Mesenchymal stem cell (in vitro differentiated cells and primary cell): ENCODE measurements around the gene RMND1.
A peak's percentile ranks its signal among the peaks of the same experiment; 100 is the strongest.
"Not testable (repeated sequence)": the region's sequence is repeated elsewhere in the genome, so short reads cannot be mapped to it uniquely, and the experiment has no call there.

Experiments used
- DNase-seq: peaks from one replicate; pipeline ENCODE4 v3.0.0-alpha.2; 2013
- H2AFZ ChIP-seq: one replicate; pipeline ENCODE4 v1.6.1; 2013; ENCODE audit warnings: low read depth, mild to moderate bottlenecking, control low read depth, inconsistent platforms, low read length, moderate library complexity
- H2AK5ac ChIP-seq: 2 replicates; pipeline ENCODE4 v1.6.1; 2013; ENCODE audit warnings: low read length, moderate library complexity, mild to moderate bottlenecking, inconsistent platforms; ENCODE audit not compliant: severe bottlenecking
- H2BK120ac ChIP-seq: one replicate; pipeline ENCODE4 v1.6.1; 2013; ENCODE audit warnings: low read depth, mild to moderate bottlenecking, inconsistent platforms, low read length, moderate library complexity
- H2BK12ac ChIP-seq, 2 experiments: one replicate each; pipeline ENCODE4 v1.6.1; 2013; ENCODE audit warnings: inconsistent platforms in 2 of 2, low read length in 2 of 2, mild to moderate bottlenecking in 2 of 2, moderate library complexity in 2 of 2, control low read depth in 1 of 2
- H2BK15ac ChIP-seq: one replicate; pipeline ENCODE4 v1.6.1; 2013; ENCODE audit warnings: mild to moderate bottlenecking, low read depth, inconsistent platforms; ENCODE audit not compliant: poor library complexity, severe bottlenecking
- H2BK5ac ChIP-seq: 2 replicates; pipeline ENCODE4 v1.6.1; 2013; ENCODE audit warnings: low read depth, mild to moderate bottlenecking, low read length, control low read depth, inconsistent platforms; ENCODE audit not compliant: poor library complexity, severe bottlenecking
- H3K14ac ChIP-seq, 2 experiments: one replicate each; pipeline ENCODE4 v1.6.1; 2013; ENCODE audit warnings: inconsistent platforms in 2 of 2, low read length in 2 of 2, control low read depth in 1 of 2, mild to moderate bottlenecking in 1 of 2, moderate library complexity in 1 of 2
- H3K18ac ChIP-seq, 2 experiments: one replicate each; pipeline ENCODE4 v1.6.1; 2013; ENCODE audit warnings: inconsistent platforms in 2 of 2, low read length in 2 of 2, control low read depth in 1 of 2, low read depth in 1 of 2, mild to moderate bottlenecking in 1 of 2
- H3K23ac ChIP-seq, 2 experiments: one replicate each; pipeline ENCODE4 v1.6.1; 2013; ENCODE audit warnings: inconsistent platforms in 2 of 2, low read length in 2 of 2, mild to moderate bottlenecking in 2 of 2, moderate library complexity in 2 of 2, control low read depth in 1 of 2
- H3K27ac ChIP-seq: 2 replicates; pipeline ENCODE4 v1.5.1; 2013; ENCODE audit warnings: mild to moderate bottlenecking, moderate library complexity, low read length, control low read depth, inconsistent platforms; ENCODE audit not compliant: poor library complexity, severe bottlenecking
- H3K27me3 ChIP-seq, 2 experiments: 2 replicates each; pipeline versions ENCODE4 v1.6.1 to v1.7.0; 2013; ENCODE audit warnings: low read length in 2 of 2, mild to moderate bottlenecking in 2 of 2, moderate library complexity in 2 of 2, control low read depth in 1 of 2, inconsistent platforms in 1 of 2; ENCODE audit not compliant: control insufficient read depth in 1 of 2, insufficient read depth in 1 of 2
- H3K36me3 ChIP-seq, 2 experiments: 2 replicates each; pipeline versions ENCODE4 v1.6.1 to v1.7.0; 2013; ENCODE audit warnings: low read length in 2 of 2, control low read depth in 1 of 2, inconsistent platforms in 1 of 2, low read depth in 1 of 2, mild to moderate bottlenecking in 1 of 2; ENCODE audit not compliant: insufficient read depth in 2 of 2, control insufficient read depth in 1 of 2
- H3K4ac ChIP-seq, 2 experiments: one replicate each; pipeline ENCODE4 v1.6.1; 2013; ENCODE audit warnings: inconsistent platforms in 2 of 2, low read length in 2 of 2, mild to moderate bottlenecking in 2 of 2, moderate library complexity in 2 of 2, control low read depth in 1 of 2, low read depth in 1 of 2
- H3K4me1 ChIP-seq: 2 replicates; pipeline ENCODE4 v1.6.1; 2013; ENCODE audit warnings: low read depth, low read length, control low read depth; ENCODE audit not compliant: control insufficient read depth, insufficient read depth
- H3K4me2 ChIP-seq: 2 replicates; pipeline ENCODE4 v1.6.1; 2013; ENCODE audit warnings: low read length, mild to moderate bottlenecking, inconsistent platforms; ENCODE audit not compliant: poor library complexity, severe bottlenecking
- H3K4me3 ChIP-seq, 2 experiments: 2 replicates each; pipeline versions ENCODE4 v1.5.1 to v1.7.0; 2013; ENCODE audit warnings: low read length in 2 of 2, mild to moderate bottlenecking in 2 of 2, control low read depth in 1 of 2, low read depth in 1 of 2; ENCODE audit not compliant: insufficient read depth in 1 of 2
- H3K79me1 ChIP-seq: replicated peaks from 2 replicates; pipeline ENCODE4 v1.6.1; 2013; ENCODE audit warnings: mild to moderate bottlenecking, control low read depth, low read length, inconsistent platforms; ENCODE audit not compliant: poor library complexity, severe bottlenecking
- H3K9ac ChIP-seq: 2 replicates; pipeline ENCODE4 v1.7.0; 2013; ENCODE audit warnings: mild to moderate bottlenecking, low read length, moderate library complexity
- H3K9me3 ChIP-seq: 2 replicates; pipeline ENCODE4 v1.7.0; 2013; ENCODE audit warnings: mild to moderate bottlenecking, low read length; ENCODE audit not compliant: control insufficient read depth
- H4K8ac ChIP-seq: one replicate; pipeline ENCODE4 v1.6.1; 2013; ENCODE audit warnings: inconsistent platforms, mild to moderate bottlenecking, low read length, moderate library complexity
- H4K91ac ChIP-seq: one replicate; pipeline ENCODE4 v1.6.1; 2013; ENCODE audit warnings: mild to moderate bottlenecking, low read length, inconsistent platforms
- WGBS: methylation state at CpG from one replicate; pipeline ENCODE4 v1.1.7; 2013; ENCODE audit warnings: mixed read lengths; 5-methylcytosine and 5-hydroxymethylcytosine counted together

RMND1 gene

GRCh38 chr6:151359486-151359885 lies 92.4 kb downstream of the RMND1 start:
- H3K4ac ChIP-seq = no peak overlapping the region
- no peak overlapping the region for H3K9ac ChIP-seq
- H2AK5ac ChIP-seq = no peak overlapping the region
- DNase-seq = no peak
- H3K4me1 ChIP-seq = no peaks in the 10 kb centered on the region
- no peak overlapping the region for H3K18ac ChIP-seq
- H3K27ac ChIP-seq = no peak overlapping the region
- H3K4me2 ChIP-seq = no peak overlapping the region
- no peak overlapping the region for H3K14ac ChIP-seq
- H4K8ac ChIP-seq = no peak overlapping the region
- no peak overlapping the region for H2BK15ac ChIP-seq
- H3K79me1 ChIP-seq = peaks cover 3% of the 10 kb centered on the region
- no peak overlapping the region for H3K23ac ChIP-seq
- H4K91ac ChIP-seq = no peak overlapping the region
- H2BK5ac ChIP-seq = no peak overlapping the region
- no peaks in the 10 kb centered on the region for H3K27me3 ChIP-seq
- no peak overlapping the region for H2BK120ac ChIP-seq
- H3K9me3 ChIP-seq = no peaks in the 10 kb centered on the region
- H3K36me3 ChIP-seq = peaks cover 13 to 50% of the 10 kb centered on the region in 2 experiments
- 97% methylated on average over 5 of the region's 5 CpGs for WGBS
- no peak overlapping the region for H2AFZ ChIP-seq
- H3K4me3 ChIP-seq = no peak overlapping the region
- H2BK12ac ChIP-seq = no peak overlapping the region

DNA sequence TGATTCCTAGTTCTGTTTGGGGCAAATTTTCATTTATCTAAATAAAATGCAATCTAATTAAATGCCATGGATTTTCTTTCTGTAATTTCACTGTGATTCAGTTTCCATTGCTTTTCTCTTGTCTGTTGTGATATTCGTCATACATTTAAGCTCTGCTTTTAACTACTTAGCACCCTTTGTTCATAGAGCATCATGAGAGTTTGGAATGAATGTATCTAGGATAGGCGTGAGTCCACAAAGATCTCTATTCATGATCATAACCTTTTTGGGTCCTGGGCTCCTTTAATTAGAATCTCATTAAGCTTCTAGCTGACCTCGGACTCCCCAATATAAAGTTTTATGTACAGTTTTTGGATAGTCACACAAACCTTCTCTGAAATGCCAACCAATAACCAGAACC lies 93.5 kb downstream of the RMND1 start:
- Histone ChIP-seq H3K18ac (no peak overlapping the region), H3K4me3 (no peak overlapping the region), H3K4ac (no peak overlapping the region), H3K4me1 (no peaks in the 10 kb centered on the region), H3K27me3 (no peaks in the 10 kb centered on the region), H2BK15ac (no peak overlapping the region), H3K23ac (no peak overlapping the region), H3K4me2 (no peak overlapping the region), H2AFZ (no peak overlapping the region), H2BK12ac (no peak overlapping the region), H3K79me1 (peaks cover 3% of the 10 kb centered on the region), H3K36me3 (peaks cover 14 to 54% of the 10 kb centered on the region in 2 experiments), H3K14ac (no peak overlapping the region), H4K91ac (no peak overlapping the region), H3K9ac (no peak overlapping the region), H4K8ac (no peak overlapping the region), H2BK5ac (no peak overlapping the region), H3K9me3 (no peaks in the 10 kb centered on the region), H2BK120ac (no peak overlapping the region), H2AK5ac (no peak overlapping the region), H3K27ac (no peak overlapping the region)
- no peak for DNase-seq
- WGBS = 98% methylated on average over 2 of the region's 3 CpGs

DNA sequence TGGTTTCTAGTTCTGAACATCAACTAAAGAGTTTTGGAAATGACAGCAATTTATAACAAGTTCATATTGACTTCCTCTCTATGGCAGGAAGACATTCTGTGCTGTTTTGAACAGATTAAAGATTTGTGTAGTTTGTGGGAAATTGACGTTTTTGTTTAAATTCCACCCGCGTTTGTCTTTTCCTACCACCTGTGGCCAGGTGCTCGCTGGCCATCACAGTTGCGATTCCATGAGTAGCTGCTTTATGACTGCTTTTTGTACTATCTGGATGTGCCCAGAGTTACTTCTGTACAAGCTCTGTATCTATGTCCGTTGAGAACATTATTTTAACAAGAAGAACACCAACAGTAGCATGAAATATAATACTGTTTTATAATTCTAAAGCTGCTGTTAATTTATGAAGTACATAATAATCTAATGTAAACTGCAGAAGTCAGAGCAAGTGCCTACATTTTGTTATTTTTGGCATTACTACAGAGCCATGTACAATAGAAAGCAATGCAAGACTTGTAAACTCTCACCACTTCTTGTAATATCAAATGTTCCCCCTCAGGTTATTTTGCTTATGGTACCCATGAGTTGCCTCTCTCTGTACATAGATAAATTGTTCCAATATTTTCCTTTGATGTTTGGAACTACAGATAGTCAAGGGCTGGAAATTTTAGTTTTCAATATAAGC lies 94.0 kb downstream of the RMND1 start:
- 94% methylated on average over 5 of the region's 6 CpGs for WGBS

DNA sequence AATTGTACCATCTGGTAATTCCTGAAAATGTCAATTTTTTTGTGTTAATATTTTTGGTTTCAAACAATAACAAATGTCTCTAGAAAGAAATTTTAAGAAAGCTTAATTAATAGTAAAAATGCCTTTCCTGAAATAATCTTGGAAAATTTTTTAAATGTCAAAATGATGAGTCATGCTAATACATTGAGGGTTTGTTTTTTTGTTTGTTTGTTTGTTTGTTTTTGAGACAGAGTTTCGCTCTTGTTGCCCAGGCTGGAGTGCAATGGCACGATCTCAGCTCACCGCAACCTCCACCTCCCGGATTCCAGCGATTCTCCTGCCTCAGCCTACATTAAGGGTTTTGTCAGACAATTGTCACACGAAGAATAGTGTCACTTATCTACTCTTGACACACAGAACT lies 94.9 kb downstream of the RMND1 start:
- not testable (repeated sequence) for H3K27me3 ChIP-seq, H3K18ac ChIP-seq, H3K4me3 ChIP-seq, H3K23ac ChIP-seq, H2BK15ac ChIP-seq, H3K9me3 ChIP-seq, H4K8ac ChIP-seq, H4K91ac ChIP-seq, H2AFZ ChIP-seq, H2BK5ac ChIP-seq, H3K14ac ChIP-seq, DNase-seq, H2AK5ac ChIP-seq, H3K27ac ChIP-seq, H3K4me1 ChIP-seq, H3K4ac ChIP-seq, H2BK120ac ChIP-seq, H2BK12ac ChIP-seq, H3K4me2 ChIP-seq
- Histone ChIP-seq H3K36me3 (peaks cover 27 to 62% of the 10 kb centered on the region in 2 experiments), H3K79me1 (peaks cover 12% of the 10 kb centered on the region), H3K9ac (peak overlapping the region; percentile 64)
- WGBS = 96% methylated on average over 6 of the region's 6 CpGs

More for the DNA sequence above, 94.0 kb downstream of the RMND1 start:
- Histone ChIP-seq H3K79me1 (peaks cover 5% of the 10 kb centered on the region), H4K8ac (no peak overlapping the region), H2AFZ (no peak overlapping the region), H2AK5ac (no peak overlapping the region), H2BK120ac (no peak overlapping the region), H3K9ac (no peak overlapping the region), H3K18ac (no peak overlapping the region), H3K4ac (no peak overlapping the region), H3K9me3 (no peaks in the 10 kb centered on the region), H3K4me2 (no peak overlapping the region), H2BK15ac (no peak overlapping the region), H3K4me1 (no peaks in the 10 kb centered on the region), H4K91ac (no peak overlapping the region), H3K4me3 (no peak overlapping the region), H3K27me3 (no peaks in the 10 kb centered on the region), H3K36me3 (peaks cover 18 to 60% of the 10 kb centered on the region in 2 experiments), H3K27ac (no peak overlapping the region), H3K14ac (no peak overlapping the region), H3K23ac (no peak overlapping the region), H2BK5ac (no peak overlapping the region), H2BK12ac (no peak overlapping the region)
- DNase-seq = no peak
